ENCODE results near the gene SMYD2. TPM values are rescaled to one million over a fixed set of nuclear protein-coding genes. Genes with fewer than 3 reads are reported as not detected.

The SMYD2 gene
- total RNA-seq, 4 donors from 2014 or later: 10.5 to 23.7 (median 15.0) TPM

GRCh38 chr1:214292322-214292721 is 11.4 kb downstream of the SMYD2 start:
- 81 to 93% methylated on average over 3 of the region's 3 CpGs for WGBS, 2 donors
- Histone ChIP-seq H3K9me3 (no peaks in the 10 kb centered on the region), H3K4me1 (peaks cover 0 to 8% (median 2%) of the 10 kb centered on the region in 4 donors), H3K27me3 (no peaks in the 10 kb centered on the region), H3K27ac (no peak overlapping the region), H3K36me3 (no peaks in the 10 kb centered on the region), H3K4me3 (no peak overlapping the region)
- DNase-seq (ENCODE audit: low spot score in 2 of 2): no peak
- TF ChIP-seq POLR2A (IDR thresholded peaks at IDR 0.05): no peak
- no peak for TF ChIP-seq CTCF (IDR thresholded peaks at IDR 0.05)
- TF ChIP-seq EP300 (IDR thresholded peaks at IDR 0.05): no peak

DNA sequence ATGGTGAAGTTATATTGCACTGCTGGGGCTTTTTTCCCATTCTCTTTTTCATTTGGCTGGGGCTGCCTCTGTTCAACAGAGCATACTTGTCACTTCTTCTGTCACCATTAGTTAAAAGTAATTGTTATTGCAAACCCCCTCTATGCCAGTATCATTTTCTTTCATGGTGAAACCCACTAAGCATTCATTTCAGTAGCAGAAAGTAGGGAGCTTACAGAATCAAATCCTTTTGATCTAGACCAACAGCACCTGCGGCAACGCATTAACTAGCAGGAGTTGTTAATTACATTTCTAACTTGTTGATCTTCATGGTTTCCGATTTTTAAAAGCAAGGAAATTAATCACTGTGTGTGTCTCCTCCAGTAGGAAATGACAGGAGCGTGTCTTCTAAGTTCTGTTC is 15.0 kb downstream of the SMYD2 start:
- 63 to 69% methylated on average over 4 of the region's 4 CpGs for WGBS, 2 donors
- DNase-seq (ENCODE audit: low spot score in 2 of 2): no peak

GRCh38 chr1:214296860-214297745 is 16.1 kb downstream of the SMYD2 start:
- no peaks in the 10 kb centered on the region for H3K4me1 ChIP-seq
- no peak for DNase-seq (ENCODE audit: low spot score in 2 of 2)
- WGBS, 2 donors: 74 to 78% methylated on average over 9 of the region's 9 CpGs
- no peaks in the 10 kb centered on the region for H3K9me3 ChIP-seq
- H3K36me3 ChIP-seq: no peaks in the 10 kb centered on the region
- no peaks in the 10 kb centered on the region for H3K27me3 ChIP-seq
- H3K27ac ChIP-seq: no peak overlapping the region
- no peak for TF ChIP-seq EP300 (IDR thresholded peaks at IDR 0.05)
- TF ChIP-seq POLR2A (IDR thresholded peaks at IDR 0.05): no peak
- TF ChIP-seq CTCF (IDR thresholded peaks at IDR 0.05): no peak
- no peak overlapping the region for H3K4me3 ChIP-seq

More for the DNA sequence above, 15.0 kb downstream of the SMYD2 start:
- Histone ChIP-seq H3K9me3 (no peaks in the 10 kb centered on the region), H3K4me3 (no peak overlapping the region), H3K36me3 (no peaks in the 10 kb centered on the region), H3K27me3 (no peaks in the 10 kb centered on the region), H3K27ac (no peak overlapping the region), H3K4me1 (peaks cover 0 to under 1% (median 0%) of the 10 kb centered on the region in 4 donors)
- TF ChIP-seq CTCF (IDR thresholded peaks at IDR 0.05): no peak
- no peak for TF ChIP-seq POLR2A (IDR thresholded peaks at IDR 0.05)
- no peak for TF ChIP-seq EP300 (IDR thresholded peaks at IDR 0.05)

GRCh38 chr1:214300149-214300780 is 19.3 kb downstream of the SMYD2 start:
- no peak for TF ChIP-seq EP300 (IDR thresholded peaks at IDR 0.05)
- no peak for TF ChIP-seq CTCF (IDR thresholded peaks at IDR 0.05)
- no peak for TF ChIP-seq POLR2A (IDR thresholded peaks at IDR 0.05)
- H3K36me3 ChIP-seq: no peaks in the 10 kb centered on the region
- no peak overlapping the region for H3K4me3 ChIP-seq
- no peaks in the 10 kb centered on the region for H3K9me3 ChIP-seq
- H3K27ac ChIP-seq: no peak overlapping the region
- DNase-seq (ENCODE audit: low spot score in 2 of 2): no peak
- 96% methylated on average over 9 of the region's 9 CpGs for WGBS, 2 donors
- no peaks in the 10 kb centered on the region for H3K27me3 ChIP-seq
- peaks cover 0 to 3% (median 0%) of the 10 kb centered on the region in 4 donors for H3K4me1 ChIP-seq

- Histone ChIP-seq H3K9me3 (no peaks in the 10 kb centered on the region), H3K4me3 (no peak overlapping the region), H3K27ac (no peak overlapping the region), H3K27me3 (no peaks in the 10 kb centered on the region), H3K4me1 (peaks cover 0 to 3% (median 0%) of the 10 kb centered on the region in 4 donors), H3K36me3 (no peaks in the 10 kb centered on the region)
- no peak for TF ChIP-seq EP300 (IDR thresholded peaks at IDR 0.05)
- no peak for TF ChIP-seq POLR2A (IDR thresholded peaks at IDR 0.05)
- TF ChIP-seq CTCF (IDR thresholded peaks at IDR 0.05): no peak
- no peak for DNase-seq (ENCODE audit: low spot score in 2 of 2)
Measured at GRCh38 chr1:214301526-214301925, 20.6 kb downstream of the SMYD2 start.
